ENCODE results near the gene ALKBH7.
"Not testable (repeated sequence)": the region's sequence is repeated elsewhere in the genome, so short reads cannot be mapped to it uniquely, and the experiment has no call there.

Gene ALKBH7, protein sequence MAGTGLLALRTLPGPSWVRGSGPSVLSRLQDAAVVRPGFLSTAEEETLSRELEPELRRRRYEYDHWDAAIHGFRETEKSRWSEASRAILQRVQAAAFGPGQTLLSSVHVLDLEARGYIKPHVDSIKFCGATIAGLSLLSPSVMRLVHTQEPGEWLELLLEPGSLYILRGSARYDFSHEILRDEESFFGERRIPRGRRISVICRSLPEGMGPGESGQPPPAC

DNA sequence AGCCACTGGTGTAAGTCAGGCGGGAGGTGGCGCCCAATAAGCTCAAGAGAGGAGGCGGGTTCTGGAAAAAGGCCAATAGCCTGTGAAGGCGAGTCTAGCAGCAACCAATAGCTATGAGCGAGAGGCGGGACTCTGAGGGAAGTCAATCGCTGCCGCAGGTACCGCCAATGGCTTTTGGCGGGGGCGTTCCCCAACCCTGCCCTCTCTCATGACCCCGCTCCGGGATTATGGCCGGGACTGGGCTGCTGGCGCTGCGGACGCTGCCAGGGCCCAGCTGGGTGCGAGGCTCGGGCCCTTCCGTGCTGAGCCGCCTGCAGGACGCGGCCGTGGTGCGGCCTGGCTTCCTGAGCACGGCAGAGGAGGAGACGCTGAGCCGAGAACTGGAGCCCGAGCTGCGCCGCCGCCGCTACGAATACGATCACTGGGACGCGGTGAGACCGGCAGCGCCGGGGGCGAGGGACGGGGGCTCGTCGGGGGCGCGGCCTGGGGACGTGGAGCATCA lies at the start of gene ALKBH7:
ALKBH7 (plus strand) TSS at position 201 of the 502 bp plus-strand sequence; CDS start at position 228, 27 bp downstream.
- peak; percentile 98 to 100 for DNase-seq

DNA sequence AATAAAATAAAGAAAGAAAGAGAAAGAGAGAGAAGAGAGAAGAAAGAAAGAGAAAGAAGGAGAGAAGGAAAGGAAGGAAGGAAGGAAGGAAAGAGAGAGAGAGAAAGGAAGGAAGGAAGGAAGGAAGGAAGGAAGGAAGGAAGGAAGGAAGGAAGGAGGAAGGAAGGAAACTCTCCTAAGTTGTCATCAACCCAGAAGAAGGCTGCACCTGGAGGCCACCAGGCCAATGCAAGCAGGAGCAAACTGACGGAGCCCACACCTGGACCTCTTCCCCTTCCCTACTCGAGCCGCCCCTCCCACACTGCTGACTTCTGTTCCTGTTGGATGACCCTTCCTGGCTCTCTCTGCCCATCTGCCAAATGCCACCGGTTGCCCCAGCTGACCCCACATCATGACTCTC lies 47.8 kb upstream of the ALKBH7 start:
- DNase-seq: no peak

DNA sequence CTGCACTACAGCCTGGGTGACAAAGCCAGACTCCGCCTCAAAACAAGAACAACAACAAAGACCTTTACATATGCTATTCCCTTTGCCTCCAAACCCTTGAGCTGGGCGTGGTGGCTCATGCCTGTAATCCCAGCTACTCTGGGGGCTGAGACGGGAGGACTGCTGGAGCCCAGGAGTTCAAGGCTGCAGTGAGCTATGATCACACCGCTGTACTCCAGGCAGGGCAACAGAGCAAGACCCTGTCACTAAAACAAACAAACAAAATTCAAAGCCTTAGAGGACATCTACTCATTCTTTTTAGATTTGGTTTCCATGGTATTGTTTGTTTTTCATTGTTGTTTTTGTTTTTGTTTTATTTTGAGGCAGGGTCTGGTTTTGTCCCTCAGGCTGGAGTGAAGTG lies 47.0 kb upstream of the ALKBH7 start:
- DNase-seq: no peak

DNA sequence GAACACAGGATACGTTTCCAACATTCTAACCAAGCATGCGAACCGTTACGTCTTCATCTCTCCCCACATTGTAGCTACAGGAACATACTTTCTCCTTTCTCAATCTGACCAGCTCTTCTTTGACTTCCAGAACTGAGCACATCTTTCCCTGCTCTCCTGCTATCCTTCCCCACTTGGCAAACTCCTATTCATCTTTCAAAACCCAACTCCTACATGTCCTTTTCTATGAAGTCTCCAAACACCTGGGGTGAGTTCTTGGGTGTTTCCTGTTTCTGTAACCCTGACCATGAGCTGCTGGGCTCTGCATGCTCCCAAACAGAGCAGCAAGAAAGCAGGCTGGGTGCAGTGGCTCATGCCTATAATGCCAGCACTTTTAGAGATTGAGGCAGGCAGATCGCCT lies 45.8 kb upstream of the ALKBH7 start:
- DNase-seq: no peak

DNA sequence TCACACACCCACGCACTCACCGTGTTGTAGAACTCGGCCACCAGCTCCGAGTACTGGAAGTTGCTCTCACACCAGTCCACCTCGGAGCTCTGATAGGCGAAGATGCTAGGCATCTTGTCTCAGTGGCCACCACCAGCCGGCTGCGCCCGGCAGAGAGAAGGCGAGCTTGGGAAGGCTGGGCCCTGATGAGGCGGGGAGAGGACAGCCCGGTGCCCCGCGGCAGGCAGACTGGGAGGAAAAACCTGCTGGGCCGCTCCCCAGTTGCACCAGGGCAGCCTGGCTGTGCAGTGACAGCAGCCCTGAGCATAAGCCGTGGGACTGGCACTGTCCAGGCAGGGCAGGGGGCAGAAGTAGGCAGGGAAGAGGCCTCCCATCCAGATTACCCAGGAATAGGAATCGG lies 39.2 kb upstream of the ALKBH7 start, which contains the start of gene ACER1:
ACER1 (minus strand) TSS at position 174 of the 400 bp plus-strand sequence; CDS start at position 113, 61 bp downstream.
- no peak for DNase-seq

DNA sequence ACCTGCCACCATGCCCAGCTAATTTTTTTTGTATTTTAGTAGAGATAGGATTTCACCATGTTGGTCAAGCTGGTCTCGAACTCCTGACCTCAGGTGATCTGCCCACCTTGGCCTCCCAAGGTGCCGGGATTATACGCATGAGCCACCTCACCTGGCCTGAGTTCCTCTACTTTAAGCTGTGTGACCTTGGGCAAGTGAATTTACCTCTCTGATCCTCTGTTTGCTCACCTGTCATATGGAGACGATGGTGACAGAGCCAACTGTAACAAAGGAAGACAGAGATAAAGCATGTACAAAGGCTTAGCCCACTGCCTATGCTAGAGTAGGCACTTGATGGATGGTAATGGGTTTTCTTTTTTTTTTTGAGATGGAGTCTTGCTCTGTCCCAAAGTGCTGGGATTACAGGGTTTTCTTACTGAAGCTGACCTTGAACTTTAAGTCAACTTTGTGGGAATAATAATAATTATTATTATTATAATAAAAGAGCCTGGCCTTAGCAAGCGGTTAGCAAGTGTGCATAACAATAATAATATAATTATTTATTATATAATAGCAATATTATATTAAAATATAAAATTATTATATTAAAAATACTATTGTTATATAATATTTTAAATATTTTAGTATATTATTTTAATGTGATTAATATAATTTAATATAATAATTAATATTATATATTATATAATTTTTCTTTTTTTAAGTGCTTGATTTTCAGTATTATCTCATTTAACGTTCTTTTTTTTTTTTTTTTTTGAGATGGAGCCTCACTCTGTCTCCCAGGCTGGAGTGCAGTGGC lies 37.9 kb upstream of the ALKBH7 start:
- DNase-seq: no peak

DNA sequence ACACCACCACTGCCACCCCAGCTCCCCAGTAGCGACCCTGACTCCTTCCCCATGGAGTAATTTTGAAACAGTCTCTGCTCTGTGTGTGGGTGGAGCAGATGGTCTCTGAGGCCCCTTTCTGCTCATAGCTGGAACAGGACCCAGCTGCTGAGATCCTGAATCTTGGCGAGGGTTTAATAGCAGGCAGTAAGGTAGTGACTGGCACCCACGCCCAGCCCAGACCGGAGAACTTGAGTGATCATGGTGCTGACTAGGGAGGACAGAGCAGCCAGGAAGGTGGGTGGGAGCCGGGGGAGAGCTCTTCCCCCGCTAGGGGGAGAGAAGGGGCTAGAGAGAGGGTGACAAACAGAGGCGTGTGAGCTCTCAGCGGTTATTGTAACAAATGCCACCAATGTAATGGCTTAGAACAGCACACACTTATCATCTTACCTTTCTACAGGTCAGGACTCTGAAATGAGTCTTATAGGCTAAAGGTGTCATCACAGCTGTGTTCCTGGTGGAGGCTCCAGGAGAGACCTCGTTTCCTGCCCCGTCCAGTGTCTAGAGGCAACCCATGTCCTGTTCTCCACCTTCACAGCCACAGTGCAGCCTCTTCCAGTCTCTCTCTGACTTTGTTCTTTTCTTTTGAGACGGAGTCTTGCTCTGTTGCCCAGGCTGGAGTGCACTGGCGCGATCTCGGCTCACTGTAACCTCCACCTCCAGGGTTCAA lies 31.9 kb upstream of the ALKBH7 start:
- DNase-seq: no peak

DNA sequence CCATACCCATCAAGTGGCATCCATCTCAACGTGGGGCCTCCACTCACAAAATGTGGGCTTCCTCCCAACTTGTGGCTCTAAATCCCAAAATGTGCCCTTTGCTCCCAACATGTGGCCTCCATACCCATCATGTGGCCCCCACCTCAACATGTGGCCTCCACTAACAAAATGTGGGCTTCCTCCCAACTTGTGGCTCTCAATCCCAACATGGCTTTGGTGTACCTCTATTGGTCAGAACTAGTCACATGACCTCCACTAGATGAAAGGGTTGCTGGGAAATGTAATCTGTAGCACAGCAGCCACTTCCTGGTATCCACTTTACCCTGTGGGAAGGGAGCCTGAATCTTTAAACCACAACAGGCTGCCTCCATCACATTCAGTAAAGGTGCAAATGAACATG lies 29.1 kb upstream of the ALKBH7 start:
- DNase-seq: no peak

DNA sequence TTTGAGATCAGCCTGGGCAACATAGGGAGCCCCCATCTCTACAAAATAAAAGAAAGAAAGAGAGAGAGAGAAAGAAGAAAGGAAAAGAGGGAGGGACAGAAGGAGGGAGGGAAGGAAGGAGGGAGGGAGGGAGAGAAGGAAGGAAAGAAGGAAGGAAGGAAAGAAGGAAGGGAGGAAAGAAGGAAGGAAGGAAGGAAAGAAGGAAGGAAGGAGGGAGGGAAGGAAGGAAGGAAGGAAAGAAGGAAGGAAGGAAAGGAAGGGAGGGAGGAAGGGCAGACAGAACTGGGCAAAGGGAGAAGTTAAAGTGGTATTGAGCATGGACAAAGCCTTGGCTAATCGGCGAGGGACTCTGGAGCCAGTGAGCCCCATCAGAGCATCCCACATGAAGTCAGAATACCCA lies 23.3 kb upstream of the ALKBH7 start:
- not testable (repeated sequence) for DNase-seq

DNA sequence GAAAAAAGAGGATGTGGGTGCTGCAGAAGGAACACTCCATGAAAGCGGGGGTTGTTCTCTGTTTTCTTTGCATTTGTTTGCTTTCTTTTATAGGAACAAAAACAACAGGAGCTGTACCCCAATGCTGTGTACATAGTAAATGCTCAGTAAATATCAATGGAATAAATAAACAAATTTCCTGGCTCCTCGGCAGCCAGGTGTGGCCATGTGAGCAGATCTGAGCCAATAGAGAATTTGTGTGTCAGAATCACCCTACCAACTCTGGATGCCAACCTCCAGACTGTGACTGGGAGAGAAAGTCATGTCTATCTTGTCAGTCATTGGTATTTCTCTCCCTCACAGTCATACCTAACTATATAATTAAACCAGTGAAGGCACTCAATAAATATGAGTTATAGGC lies 21.9 kb upstream of the ALKBH7 start:
- DNase-seq: no peak

DNA sequence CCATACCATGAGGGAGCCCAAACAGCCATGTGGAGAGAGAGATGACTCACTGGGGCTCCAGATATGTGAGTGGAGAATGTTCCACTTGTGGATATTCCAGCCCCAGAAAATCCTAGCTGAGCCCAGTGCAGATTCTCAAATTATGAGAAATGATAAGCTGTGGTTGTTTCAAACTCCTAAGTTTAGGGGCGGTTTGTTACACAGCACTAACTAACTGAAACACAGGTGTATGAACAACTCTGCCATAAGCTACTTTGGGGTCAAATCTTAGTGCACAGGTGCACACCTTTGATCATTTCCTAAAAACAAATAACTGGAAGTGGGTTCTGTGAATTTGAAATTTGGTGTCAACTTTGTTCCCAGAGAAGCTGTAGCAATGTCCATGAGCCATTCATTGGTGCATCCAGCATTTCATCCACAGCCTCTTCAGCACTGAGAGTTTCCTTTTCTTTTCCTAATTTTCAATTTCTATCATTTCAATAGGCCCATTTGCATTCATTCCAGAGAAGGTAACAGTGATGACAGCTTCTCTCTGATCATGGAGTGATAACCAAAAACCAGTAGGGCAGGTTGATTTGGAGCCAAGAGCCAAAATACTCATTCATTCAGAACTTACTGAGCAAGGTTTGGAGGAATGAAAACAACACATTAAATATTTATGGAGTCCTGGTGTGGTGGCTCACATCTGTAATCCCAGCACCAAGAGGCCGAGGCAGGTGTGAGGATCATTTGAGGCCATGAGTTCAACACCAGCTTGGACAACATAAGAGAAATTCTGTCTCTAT lies 20.0 kb upstream of the ALKBH7 start:
- DNase-seq: no peak

DNA sequence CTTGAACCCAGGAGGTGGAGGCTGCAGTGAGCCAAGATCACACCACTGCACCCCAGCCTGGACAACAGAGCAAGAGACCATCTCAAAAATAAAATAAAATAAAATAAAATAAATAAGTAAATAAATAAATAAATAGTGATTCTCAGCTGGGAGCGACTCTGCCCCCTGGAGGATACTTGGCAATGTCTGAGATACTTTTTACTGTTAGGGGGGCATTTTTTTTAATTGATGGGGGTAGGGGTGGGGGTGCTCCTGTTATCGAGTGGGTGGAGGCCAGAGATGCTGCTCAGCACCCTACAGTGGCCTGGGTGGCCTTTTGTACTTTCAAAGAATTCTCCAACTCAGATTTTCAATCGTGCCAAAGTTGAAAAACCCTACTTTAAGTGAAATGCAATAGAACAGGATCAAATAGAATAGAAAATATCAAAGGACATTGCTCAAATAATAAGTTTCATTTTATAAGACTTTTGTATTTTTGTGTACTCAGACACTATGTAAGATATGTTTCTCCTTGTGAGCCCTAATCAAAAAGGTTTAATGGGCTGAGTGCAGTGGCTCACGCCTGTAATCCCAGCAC lies 18.4 kb upstream of the ALKBH7 start:
- peak in 1 of 2 donors; percentile 24 for DNase-seq

DNA sequence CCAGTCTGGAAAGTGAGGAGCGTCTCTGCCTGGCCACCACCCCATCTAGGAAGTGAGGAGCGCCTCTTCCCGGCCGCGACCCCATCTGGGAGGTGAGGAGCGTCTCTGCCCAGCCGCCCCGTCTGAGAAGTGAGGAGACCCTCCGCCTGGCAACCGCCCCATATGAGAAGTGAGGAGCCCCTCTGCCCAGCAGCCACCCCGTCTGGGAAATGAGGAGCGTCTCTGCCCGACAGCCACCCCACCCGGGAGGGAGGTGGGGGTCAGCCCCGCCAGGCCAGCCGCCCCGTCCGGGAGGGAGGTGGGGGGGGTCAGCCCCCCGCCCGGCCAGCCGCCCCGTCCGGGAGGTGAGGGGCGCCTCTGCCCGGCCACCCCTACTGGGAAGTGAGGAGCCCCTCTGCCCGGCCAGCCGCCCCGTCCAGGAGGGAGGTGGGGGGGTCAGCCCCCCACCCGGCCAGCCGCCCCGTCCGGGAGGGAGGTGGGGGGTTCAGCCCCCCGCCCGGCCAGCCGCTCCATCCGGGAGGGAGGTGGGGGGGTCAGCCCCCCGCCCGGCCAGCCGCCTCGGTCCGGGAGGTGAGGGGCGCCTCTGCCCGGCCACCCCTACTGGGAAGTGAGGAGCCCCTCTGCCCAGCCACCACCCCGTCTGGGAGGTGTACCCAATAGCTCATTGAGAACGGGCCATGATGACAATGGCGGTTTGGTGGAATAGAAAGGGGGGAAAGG lies 17.1 kb upstream of the ALKBH7 start:
- DNase-seq: not testable (repeated sequence)

DNA sequence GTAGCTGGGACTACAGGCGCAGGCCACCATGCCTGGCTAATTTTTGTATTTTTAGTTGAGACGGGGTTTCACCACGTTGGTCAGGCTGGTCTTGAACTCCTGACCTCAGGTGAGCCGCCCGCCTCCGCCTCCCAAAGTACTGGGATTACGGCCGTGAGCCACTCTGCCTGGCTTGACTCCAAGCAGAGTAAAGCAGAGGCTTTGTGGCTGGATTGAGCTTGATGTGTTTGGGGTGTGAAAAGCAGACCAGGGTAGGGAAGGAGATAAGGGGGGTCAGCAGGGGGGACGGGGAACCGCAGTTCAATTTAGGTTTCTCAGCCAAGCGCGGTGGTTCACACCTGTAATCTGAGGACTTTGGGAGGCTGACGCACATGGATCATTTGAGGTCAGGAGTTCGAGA lies 15.4 kb upstream of the ALKBH7 start:
- DNase-seq: no peak

DNA sequence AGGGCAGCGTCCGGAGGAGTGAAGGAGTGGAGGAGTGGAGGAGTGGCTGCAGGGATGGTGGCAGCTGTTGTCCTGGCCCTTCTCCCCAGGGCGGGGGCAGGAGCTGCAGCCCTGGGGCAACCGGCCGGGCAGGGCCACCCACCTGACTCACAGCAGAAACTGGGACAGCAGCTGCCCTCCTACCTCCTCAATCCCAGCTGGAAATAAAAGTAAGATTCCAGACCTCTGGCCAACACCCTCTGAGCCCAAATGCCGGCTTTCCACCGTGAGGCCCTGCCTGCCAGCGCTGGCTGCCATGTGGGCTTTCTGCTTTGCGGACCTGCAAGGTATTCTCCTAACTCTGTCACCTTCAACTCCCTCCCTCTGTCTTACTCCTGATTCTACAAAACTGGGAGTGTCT lies 14.6 kb upstream of the ALKBH7 start:
- no peak for DNase-seq

DNA sequence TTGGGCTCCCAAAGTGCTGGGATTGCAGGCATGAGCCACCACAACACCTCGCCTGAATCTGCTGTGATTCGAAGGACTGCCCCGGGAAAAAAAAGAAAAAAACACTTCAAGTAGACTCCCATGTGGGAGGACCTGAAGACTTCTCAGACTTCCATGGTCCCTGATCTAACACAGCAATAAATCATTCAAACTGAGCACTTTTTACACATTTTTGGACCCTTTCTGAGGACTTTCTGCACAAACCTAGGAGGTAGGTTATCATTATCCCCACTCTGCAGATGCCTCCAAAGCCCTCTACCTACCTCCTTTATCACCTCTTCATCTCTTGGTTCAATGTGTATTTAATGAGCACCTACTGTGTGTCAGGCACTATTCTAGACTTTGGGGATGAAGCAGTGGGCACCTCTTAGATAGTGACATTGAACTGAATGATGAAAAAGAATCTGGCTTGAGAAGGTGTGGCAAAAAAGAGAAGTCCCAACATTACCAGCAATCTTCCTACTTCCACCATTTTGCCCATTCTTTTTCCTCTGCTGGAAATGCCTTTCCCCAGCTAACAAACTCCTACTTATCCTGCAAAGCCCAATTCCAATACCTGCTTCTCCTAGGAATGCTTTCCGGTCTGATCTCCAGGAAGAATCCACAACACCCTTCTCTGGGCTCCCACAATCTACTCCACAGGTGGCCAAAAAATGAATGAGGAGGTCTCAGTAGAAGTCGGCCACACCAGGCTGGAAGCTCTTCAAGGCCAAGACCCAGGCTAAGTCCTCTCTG lies 12.8 kb upstream of the ALKBH7 start:
- no peak for DNase-seq

DNA sequence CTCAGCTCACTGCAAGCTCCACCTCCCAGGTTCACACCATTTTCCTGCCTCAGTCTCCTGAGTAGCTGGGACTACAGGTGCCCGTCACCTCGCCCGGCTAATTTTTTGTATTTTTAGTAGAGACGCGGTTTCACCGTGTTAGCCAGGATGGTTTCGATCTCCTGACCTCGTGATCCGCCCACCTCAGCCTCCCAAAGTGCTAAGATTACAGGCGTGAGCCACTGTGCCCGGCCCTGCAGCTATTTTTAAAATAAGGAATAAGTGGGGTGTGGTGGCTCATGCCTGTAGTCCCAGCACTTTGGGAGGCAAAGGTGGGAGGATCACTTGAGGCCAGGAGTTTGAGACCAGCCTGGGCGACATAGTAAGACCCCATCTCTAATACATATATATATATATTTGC lies 12.1 kb upstream of the ALKBH7 start:
- DNase-seq: not testable (repeated sequence)

DNA sequence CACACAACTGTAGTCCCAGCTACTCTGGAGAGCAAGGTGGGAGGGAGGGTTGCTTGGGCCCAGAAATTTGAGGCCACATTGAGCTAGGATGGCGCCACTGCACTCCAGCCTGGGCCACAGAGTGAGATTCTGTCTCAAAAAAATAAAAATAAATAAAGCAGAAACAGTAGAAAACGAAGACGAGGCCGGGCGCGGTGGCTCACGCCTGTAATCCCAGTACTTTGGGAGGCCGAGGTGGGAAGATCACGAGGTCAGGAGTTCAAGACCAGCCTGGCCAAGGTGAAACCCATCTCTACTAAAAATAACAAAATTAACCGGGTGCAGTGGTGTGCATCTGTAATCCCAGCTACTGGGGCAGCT lies 11.8 kb upstream of the ALKBH7 start:
- DNase-seq: not testable (repeated sequence)

DNA sequence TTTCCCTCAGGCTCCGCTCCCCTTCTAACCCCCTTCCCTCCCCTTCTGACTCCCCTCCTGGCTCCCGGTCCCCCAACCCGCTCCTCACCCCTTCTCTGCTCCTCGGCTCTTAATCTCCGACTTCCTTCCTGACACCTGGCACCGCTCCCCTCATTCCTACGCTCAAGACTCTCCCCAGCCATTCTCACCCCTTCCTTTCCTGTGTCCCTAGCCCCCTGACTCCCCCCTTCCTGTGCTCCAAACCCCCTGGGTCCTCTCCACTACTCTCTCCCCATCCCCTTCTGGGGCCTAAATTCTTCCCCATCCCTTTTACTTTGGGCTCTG lies 10.6 kb upstream of the ALKBH7 start:
- no peak for DNase-seq

DNA sequence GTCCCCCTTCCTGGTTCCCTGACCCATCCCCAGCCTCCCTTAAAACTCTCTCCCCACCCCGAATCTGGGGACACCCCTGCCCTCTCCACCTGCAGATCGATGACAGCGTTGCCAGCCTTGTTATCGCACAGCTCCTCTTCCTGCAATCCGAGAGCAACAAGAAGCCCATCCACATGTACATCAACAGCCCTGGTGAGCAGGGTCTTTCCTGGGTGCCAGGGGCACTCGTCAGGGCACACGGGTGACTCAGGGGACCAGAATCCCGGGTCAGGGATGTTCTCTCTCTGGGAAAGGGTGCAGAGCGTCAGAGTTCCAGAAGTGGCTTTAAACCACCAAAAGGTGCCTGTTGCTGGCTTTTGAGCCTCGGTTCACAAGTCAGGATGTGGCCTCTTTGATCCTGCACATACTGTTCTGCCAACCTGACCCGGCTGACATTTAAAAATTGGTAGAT lies 10.2 kb upstream of the ALKBH7 start:
- DNase-seq: no peak

DNA sequence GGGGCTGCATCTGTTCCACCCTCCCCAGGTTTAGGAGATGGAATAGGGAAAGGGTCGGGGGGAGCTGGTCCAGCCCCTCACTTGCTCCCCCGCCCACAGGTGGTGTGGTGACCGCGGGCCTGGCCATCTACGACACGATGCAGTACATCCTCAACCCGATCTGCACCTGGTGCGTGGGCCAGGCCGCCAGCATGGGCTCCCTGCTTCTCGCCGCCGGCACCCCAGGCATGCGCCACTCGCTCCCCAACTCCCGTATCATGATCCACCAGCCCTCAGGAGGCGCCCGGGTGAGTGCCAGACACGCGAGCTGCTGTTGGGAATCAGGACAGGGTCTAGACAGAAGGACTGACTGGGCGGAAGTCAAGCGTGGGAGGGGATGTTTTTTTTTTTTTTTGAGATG lies 8.2 kb upstream of the ALKBH7 start:
- DNase-seq: no peak
